Uterus (tissue), 4 donors: Measurements from ENCODE around the gene ARHGEF40. TPM values are rescaled to one million over a fixed set of nuclear protein-coding genes. Genes with fewer than 3 reads are reported as not detected.

Source experiments
- DNase-seq, 2 donors: peaks; one replicate each; pipeline ENCODE4 v3.0.0-alpha.2; 2019 to 2020
- H3K27ac ChIP-seq, 2 donors: fragments of 200-600 bp; sonication (generic); 1 replicate in 1 of 2; 2 replicates in 1 of 2; pipeline ENCODE4 v1.5.1; 2016 to 2018
- H3K27me3 ChIP-seq, 2 donors: fragments of 200-600 bp; sonication (generic); one replicate each; pipeline ENCODE4 v1.5.1; 2018 to 2019; ENCODE audit warnings: control low read depth in 1 of 2
- H3K36me3 ChIP-seq, 2 donors: fragments of 200-600 bp; sonication (generic); one replicate each; pipeline ENCODE4 v1.5.1; 2019; ENCODE audit warnings: control low read depth in 1 of 2
- H3K4me1 ChIP-seq, 2 donors: fragments of 200-600 bp; sonication (generic); one replicate each; pipeline ENCODE4 v1.5.1; 2018 to 2019; ENCODE audit warnings: control low read depth in 1 of 2
- H3K4me3 ChIP-seq, 2 donors: fragments of 200-600 bp; sonication (generic); 1 replicate in 1 of 2; 2 replicates in 1 of 2; pipeline ENCODE4 v1.5.1; 2018 to 2019; ENCODE audit warnings: mild to moderate bottlenecking in 1 of 2
- H3K9me3 ChIP-seq, 2 donors: fragments of 200-600 bp; sonication (generic); one replicate each; pipeline ENCODE4 v1.5.1; 2019; ENCODE audit warnings: control low read depth in 1 of 2
- CTCF ChIP-seq, 4 experiments: fragments of 200-600 bp in 2 of 4; fragments of 450-650 bp in 2 of 4; sonication (generic) in 2 of 4; IDR thresholded peaks; one replicate each; pipeline ENCODE4 v1.5.1; 2016 to 2019; ENCODE audit warnings: antibody characterized with exemption in 4 of 4, mild to moderate bottlenecking in 2 of 4, moderate library complexity in 1 of 4
- POLR2A ChIP-seq, 2 donors: fragments of 450-650 bp; IDR thresholded peaks; one replicate each; pipeline ENCODE4 v1.6.1; 2016; ENCODE audit warnings: antibody characterized with exemption in 2 of 2, mild to moderate bottlenecking in 1 of 2, moderate library complexity in 1 of 2
- intact Hi-C: fragments of 100-400 bp; cut with DNase I; formaldehyde crosslinking; loops from one replicate; pipeline ENCODE4 v1.15.1; 2023; ENCODE audit warnings: low total_unique reads
- total RNA-seq, 4 donors: library from RNA; depleted of rRNA in 3 of 4; stranded (reverse); fragments of >200 nt in 3 of 4; gene quantifications; one replicate each; pipeline versions ENCODE4 v1.1.0 to v1.2.4, GENCODE V29; 2014 to 2023
- donor health status: DM: yes; HTN: yes; CAD: no.

The ARHGEF40 gene
- total RNA-seq, 4 donors from 2014 or later = 25.3 to 103 (median 66.9) TPM

- no peak for DNase-seq
- Histone ChIP-seq H3K4me1 (no peaks in the 10 kb centered on the region), H3K27ac (no peak overlapping the region), H3K9me3 (no peaks in the 10 kb centered on the region), H3K36me3 (no peaks in the 10 kb centered on the region), H3K27me3 (no peaks in the 10 kb centered on the region), H3K4me3 (no peak overlapping the region)
- TF ChIP-seq CTCF (IDR thresholded peaks at IDR 0.05) (no peak), POLR2A (IDR thresholded peaks at IDR 0.05) (no peak)
- intact Hi-C loops = no loop called here
Observed at GRCh38 chr14:21060614-21061346, 9.3 kb upstream of the ARHGEF40 start.

GRCh38 chr14:21061347-21061668, 8.8 kb upstream of the ARHGEF40 start:
- no peak overlapping the region for H3K4me3 ChIP-seq
- H3K27me3 ChIP-seq = no peaks in the 10 kb centered on the region
- H3K36me3 ChIP-seq = no peaks in the 10 kb centered on the region
- no peak for TF ChIP-seq CTCF (IDR thresholded peaks at IDR 0.05)
- H3K4me1 ChIP-seq = no peaks in the 10 kb centered on the region
- DNase-seq = no peak
- no peak overlapping the region for H3K27ac ChIP-seq
- intact Hi-C loops = no loop called here
- H3K9me3 ChIP-seq = no peaks in the 10 kb centered on the region

GRCh38 chr14:21063479-21063878, 6.6 kb upstream of the ARHGEF40 start:
- Histone ChIP-seq H3K27ac (no peak overlapping the region), H3K27me3 (no peaks in the 10 kb centered on the region), H3K4me1 (no peaks in the 10 kb centered on the region), H3K9me3 (no peaks in the 10 kb centered on the region), H3K36me3 (no peaks in the 10 kb centered on the region), H3K4me3 (no peak overlapping the region)
- TF ChIP-seq CTCF (IDR thresholded peaks at IDR 0.05) = no peak
- TF ChIP-seq POLR2A (IDR thresholded peaks at IDR 0.05) = no peak
- intact Hi-C loops = no loop called here
- no peak for DNase-seq

GRCh38 chr14:21066882-21067502, 3.1 kb upstream of the ARHGEF40 start:
- intact Hi-C loops = loop anchor here (5.0 kb wide), 1 partner anchor 35 kb away; the partner anchor contains the start of gene TMEM253
- H3K4me1 ChIP-seq = no peaks in the 10 kb centered on the region
- H3K27me3 ChIP-seq = no peaks in the 10 kb centered on the region
- TF ChIP-seq POLR2A (IDR thresholded peaks at IDR 0.05) (no peak), CTCF (IDR thresholded peaks at IDR 0.05) (no peak)
- no peaks in the 10 kb centered on the region for H3K36me3 ChIP-seq
- DNase-seq = no peak
- no peak overlapping the region for H3K27ac ChIP-seq
- no peaks in the 10 kb centered on the region for H3K9me3 ChIP-seq
- no peak overlapping the region for H3K4me3 ChIP-seq
